HAP-1 (cell line): Measurements from ENCODE around the gene NR2F6.
"Not testable (repeated sequence)": the region's sequence is repeated elsewhere in the genome, so short reads cannot be mapped to it uniquely, and the experiment has no call there.

Experiments
- DNase-seq, 2 experiments: peaks; one replicate each; pipeline ENCODE4 v3.0.0-alpha.2; 2016 to 2020; ENCODE audit warnings: low spot score in 2 of 2
- H3K27me3 ChIP-seq: fragments of 250-450 bp; sonication (Bioruptor Pico); 2 replicates; pipeline ENCODE4 v1.5.1; 2020; ENCODE audit warnings: low read depth, mild to moderate bottlenecking, moderate library complexity
- H3K36me3 ChIP-seq: fragments of 250-450 bp; sonication (Bioruptor Pico); replicated peaks from 2 replicates; pipeline ENCODE4 v1.5.1; 2020; ENCODE audit warnings: mild to moderate bottlenecking
- H3K4me1 ChIP-seq: fragments of 250-450 bp; sonication (Bioruptor Pico); 2 replicates; pipeline ENCODE4 v1.5.1; 2020; ENCODE audit warnings: mild to moderate bottlenecking
- H3K4me3 ChIP-seq: fragments of 250-450 bp; sonication (Bioruptor Pico); 2 replicates; pipeline ENCODE4 v1.5.1; 2020; ENCODE audit warnings: mild to moderate bottlenecking, moderate library complexity
- H3K9me3 ChIP-seq: fragments of 250-450 bp; sonication (Bioruptor Pico); 2 replicates; pipeline ENCODE4 v1.5.1; 2020; ENCODE audit warnings: mild to moderate bottlenecking, moderate library complexity
- in situ Hi-C: fragments of 300-500 bp; cut with MboI; formaldehyde crosslinking; loops from 3 replicates; pipeline ENCODE4 v1.14.3; 2020; ENCODE audit warnings: low sequenced_read_pairs, inconsistent platforms, mixed read lengths

NR2F6 gene

DNA sequence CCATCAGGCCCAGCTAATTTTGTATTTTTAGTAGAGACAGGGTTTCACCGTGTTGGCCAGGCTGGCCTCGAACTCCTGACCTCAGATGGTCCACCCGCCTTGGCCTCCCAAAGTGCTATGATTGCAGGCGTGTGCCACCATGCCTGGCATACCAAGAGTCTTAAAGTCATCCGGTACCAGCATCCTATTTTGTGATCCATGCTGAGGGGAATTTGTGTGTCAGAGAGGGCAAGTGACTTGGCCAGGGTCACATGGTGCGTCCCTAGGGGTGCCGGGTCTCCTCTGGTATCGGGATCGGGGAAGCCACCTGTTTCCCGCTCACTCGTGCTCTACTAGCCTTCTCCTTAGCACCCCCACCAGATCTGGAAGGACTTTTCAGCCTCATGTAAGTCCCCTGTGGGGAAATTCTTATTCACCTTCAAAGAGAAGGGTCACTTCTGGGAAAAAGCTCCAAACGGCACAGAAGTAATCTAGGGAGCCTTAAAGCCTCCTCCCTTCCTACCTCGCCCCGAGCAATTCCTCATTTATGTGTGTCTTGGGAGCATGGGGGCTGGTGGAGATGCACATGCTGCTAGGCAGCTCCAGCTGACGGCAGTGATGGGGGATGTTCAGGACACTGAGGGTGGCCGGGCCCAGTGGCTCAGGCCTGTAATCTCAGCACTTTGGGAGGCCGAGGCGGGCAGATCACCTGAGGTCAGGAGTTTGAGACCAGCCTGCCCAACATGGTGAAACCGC is 29.9 kb upstream of the NR2F6 start:
- Histone ChIP-seq H3K9me3 (no peaks in the 10 kb centered on the region), H3K36me3 (peaks cover 69% of the 10 kb centered on the region), H3K4me3 (no peak overlapping the region), H3K4me1 (no peaks in the 10 kb centered on the region), H3K27me3 (no peaks in the 10 kb centered on the region)
- in situ Hi-C loops = no loop called here
- no peak for DNase-seq

DNA sequence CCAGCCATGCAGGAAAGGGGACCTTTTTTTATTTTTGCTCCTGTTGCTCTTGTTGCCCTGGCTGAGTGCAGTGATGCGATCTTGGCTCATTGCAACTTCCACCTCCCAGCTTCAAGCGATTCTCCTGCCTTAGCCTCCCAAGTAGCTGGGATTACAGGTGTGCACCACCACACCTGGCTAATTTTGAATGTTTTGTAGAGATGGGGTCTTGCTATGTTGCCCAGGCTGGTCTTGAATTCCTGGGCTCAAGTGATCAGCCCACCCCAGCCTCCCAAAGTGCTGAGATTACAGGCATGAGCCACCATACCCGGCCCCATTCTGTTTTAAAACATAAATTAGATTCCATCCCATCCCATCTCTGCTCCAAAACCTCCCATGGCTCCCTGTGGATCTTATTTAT is 29.2 kb upstream of the NR2F6 start:
- peaks cover 69% of the 10 kb centered on the region for H3K36me3 ChIP-seq
- DNase-seq, H3K4me3 ChIP-seq, in situ Hi-C loops, H3K4me1 ChIP-seq, H3K27me3 ChIP-seq, H3K9me3 ChIP-seq: not testable (repeated sequence)

DNA sequence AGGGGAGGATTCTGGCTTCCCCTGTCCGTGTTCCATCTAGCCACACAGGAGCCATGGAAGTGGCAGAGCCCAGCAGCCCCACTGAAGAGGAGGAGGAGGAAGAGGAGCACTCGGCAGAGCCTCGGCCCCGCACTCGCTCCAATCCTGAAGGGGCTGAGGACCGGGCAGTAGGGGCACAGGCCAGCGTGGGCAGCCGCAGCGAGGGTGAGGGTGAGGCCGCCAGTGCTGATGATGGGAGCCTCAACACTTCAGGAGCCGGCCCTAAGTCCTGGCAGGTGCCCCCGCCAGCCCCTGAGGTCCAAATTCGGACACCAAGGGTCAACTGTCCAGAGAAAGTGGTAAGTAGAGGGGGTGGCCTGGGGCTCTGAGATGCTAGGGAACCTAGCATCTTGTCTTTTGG is 23.0 kb upstream of the NR2F6 start:
- Histone ChIP-seq H3K4me3 (no peak overlapping the region), H3K27me3 (no peaks in the 10 kb centered on the region), H3K36me3 (peaks cover 30% of the 10 kb centered on the region), H3K4me1 (peaks cover 4% of the 10 kb centered on the region; the same call in 1 of the 2 replicates), H3K9me3 (no peaks in the 10 kb centered on the region)
- in situ Hi-C loops = no loop called here
- DNase-seq = no peak

DNA sequence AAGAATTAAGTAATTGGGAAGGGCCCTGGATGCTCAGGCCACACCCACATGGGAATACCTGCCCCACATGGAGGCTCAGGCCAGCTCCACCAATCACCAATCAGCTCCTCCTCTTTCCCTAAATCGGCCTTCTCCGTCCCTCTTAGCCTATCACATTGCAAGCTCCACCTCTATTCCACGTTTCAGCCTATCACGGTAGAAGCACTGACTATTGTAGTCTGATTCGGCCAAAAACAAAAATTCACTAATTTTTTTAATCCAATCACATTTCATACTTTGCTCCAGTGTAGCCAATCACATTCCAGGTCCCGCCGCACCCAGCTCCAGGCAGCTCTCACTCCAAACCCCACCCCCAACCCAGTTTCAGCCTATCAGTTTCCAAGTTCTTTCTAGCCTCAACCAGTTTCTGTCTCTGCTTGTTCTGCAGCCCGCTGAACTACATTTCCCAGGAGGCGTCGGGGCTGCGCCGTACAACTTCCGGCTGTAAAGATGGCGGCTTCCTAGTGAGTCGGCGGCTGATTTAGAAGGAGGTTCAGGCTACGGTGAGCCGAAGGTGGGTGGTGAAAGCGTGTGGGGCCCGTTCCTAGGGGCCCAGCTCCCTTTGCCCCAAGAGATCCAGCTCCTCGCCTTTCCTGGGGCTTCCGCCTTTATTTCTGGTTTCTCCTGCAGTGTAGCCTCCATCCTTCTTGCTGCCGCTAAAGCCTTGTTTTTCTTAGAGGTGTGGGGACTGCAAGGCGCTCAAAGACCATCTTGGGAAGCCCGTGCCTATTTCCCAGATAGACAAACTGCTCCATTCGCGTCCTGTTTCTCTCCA is 21.5 kb upstream of the NR2F6 start, which contains the start of gene BABAM1:
Gene BABAM1 (plus strand): TSS at position 469 of the 814 bp plus-strand sequence. CDS start 1,364 bp downstream, outside the sequence.
- Histone ChIP-seq H3K4me1 (peaks cover 4% of the 10 kb centered on the region; the same call in 1 of the 2 replicates), H3K27me3 (no peaks in the 10 kb centered on the region), H3K36me3 (peaks cover 21% of the 10 kb centered on the region), H3K4me3 (peak within 1 kb of the TSS; percentile 75), H3K9me3 (no peaks in the 10 kb centered on the region)
- DNase-seq = peak; percentile 99 to 100
- in situ Hi-C loops = no loop called here

DNA sequence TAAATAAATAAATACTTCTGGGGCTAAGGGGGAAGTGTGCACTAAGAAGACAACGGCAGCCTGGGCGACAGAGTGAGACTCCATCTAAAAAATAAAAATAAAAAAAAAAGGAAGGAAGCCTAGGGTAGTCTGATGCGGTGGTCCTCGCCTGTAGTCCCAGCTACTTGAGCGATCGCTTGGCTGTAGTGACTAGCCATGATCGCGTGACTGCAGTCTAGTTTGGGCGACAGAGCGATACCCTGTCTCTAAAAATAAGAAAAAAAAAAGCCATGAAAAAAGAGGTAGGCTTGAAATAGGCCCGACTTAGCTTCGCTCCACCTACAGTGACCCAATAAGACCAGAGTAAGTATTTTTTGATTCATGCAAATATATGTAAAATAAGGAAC is 20.9 kb upstream of the NR2F6 start:
- DNase-seq = no peak
- Histone ChIP-seq H3K4me1 (peaks cover 4% of the 10 kb centered on the region; the same call in 1 of the 2 replicates), H3K9me3 (no peaks in the 10 kb centered on the region), H3K36me3 (peaks cover 17% of the 10 kb centered on the region), H3K4me3 (peak overlapping the region; percentile 4; the same call in 1 of the 2 replicates), H3K27me3 (no peaks in the 10 kb centered on the region)
- in situ Hi-C loops = no loop called here

DNA sequence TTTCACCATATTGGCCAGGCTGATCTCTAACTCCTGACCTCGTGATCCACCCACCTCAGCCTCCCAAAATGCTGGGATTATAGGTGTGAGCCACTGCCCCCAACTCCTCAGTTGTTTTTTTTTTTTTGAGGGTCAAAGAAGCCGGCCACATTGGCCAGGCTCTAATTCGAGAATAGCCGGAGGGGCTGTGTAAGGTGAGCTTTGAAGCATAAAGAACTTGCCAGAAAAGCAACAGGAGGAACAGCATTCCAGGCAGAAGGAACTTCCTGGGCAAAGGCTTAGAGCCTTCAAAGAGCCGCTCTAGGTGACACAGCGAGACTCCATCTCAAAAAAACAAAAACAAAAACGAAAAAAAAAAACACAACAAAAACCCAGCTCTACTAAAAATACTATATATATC is 20.3 kb upstream of the NR2F6 start:
- Histone ChIP-seq H3K36me3 (peaks cover 12% of the 10 kb centered on the region), H3K4me1 (peaks cover 5% of the 10 kb centered on the region), H3K9me3 (no peaks in the 10 kb centered on the region), H3K27me3 (no peaks in the 10 kb centered on the region), H3K4me3 (no peak overlapping the region)
- DNase-seq = no peak
- in situ Hi-C loops = no loop called here

DNA sequence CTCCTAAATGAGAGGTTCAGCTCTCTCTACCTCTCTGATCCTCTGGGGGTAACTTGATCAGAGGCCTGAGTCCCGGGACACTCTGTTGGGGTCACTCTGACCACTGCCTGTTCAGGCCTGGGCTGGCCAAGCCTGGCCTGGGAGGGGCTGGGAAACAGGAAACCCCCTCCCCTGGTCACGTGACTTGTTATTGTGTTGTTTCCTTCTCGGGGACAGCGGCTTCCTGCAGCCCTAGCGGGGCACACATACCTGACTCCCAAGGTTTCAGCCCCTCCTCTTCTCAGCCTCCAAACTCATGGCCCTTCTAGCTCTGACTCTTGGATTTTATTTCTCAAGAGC is 18.9 kb upstream of the NR2F6 start, which contains the start of gene USHBP1:
Gene USHBP1 (minus strand): TSS at position 105 of the 339 bp plus-strand sequence. CDS start 446 bp downstream, outside the sequence.
- in situ Hi-C loops = no loop called here
- Histone ChIP-seq H3K4me3 (no peak within 1 kb of the TSS), H3K4me1 (peaks cover 6% of the 10 kb centered on the region), H3K36me3 (peaks cover 7% of the 10 kb centered on the region), H3K9me3 (no peaks in the 10 kb centered on the region), H3K27me3 (no peaks in the 10 kb centered on the region)
- no peak for DNase-seq

DNA sequence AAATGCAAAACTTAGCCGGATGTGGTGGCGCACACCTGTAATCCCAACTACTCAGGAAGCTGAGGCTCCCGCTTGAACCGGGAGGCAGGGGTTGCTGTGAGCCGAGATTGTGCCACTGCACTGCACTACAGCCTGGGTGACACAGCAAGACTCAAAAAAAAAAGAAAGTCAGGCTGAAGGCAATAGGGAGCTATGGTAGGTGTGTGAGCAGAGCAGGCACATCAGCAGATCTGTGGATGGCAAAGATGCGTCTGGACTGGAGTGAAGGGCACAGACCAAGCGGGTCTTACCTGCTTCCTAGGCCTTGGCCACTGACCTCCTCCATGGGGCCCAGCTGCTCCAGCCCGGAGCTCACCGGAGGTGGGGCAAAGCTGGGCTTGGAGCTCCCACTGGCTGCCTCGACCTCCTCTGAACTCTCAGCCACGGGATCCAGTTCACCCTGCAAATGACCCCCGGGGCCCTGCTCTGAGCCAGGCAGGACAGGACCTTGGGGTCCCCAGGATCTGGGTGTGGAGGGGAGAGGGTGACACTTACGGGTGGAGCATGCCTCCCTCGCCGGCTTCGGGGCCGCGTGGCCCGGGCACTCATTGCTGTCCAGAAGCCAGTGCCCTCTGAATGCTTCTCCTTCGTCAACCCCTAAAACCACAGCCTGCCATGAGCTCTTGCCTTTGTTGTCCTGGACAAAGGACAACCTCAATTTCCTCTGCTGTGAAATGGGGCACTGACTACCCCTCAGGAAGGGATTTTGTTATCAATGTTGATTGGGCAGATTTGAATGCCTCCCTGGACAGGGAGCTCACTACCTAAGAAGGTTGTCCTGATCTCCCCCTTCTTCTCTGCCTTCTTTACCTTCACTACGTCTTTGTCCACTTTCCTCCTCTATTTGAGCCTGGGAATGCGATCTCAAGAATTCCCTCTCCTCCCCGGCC is 18.3 kb upstream of the NR2F6 start:
- no peak for DNase-seq
- H3K4me1 ChIP-seq = peaks cover 6% of the 10 kb centered on the region
- peaks cover 3% of the 10 kb centered on the region for H3K36me3 ChIP-seq
- in situ Hi-C loops = no loop called here
- no peak overlapping the region for H3K4me3 ChIP-seq
- H3K9me3 ChIP-seq = no peaks in the 10 kb centered on the region
- H3K27me3 ChIP-seq = no peaks in the 10 kb centered on the region

DNA sequence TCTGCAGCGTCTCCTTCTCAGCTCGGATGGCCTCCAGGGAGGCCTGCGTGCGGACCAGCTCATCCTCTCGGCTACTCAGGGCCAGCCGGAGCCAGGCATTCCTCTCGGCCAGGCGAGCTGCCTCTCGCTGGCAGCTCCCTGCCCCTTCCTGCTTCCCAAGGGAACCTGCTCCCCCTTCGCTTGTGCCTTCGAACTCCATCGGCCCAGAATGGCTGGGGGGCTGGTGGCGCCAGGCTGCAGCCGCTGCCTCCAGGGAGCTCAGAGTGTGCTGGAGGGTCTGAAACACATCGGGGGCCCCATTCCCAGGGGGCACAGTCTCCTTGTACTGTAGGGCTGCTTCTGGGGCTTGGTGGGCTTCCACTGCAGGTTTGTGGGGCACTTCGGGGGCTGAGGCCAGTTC is 16.8 kb upstream of the NR2F6 start:
- in situ Hi-C loops = no loop called here
- Histone ChIP-seq H3K4me1 (peaks cover 6% of the 10 kb centered on the region), H3K36me3 (no peaks in the 10 kb centered on the region), H3K9me3 (no peaks in the 10 kb centered on the region), H3K4me3 (no peak overlapping the region), H3K27me3 (no peaks in the 10 kb centered on the region)
- no peak for DNase-seq

DNA sequence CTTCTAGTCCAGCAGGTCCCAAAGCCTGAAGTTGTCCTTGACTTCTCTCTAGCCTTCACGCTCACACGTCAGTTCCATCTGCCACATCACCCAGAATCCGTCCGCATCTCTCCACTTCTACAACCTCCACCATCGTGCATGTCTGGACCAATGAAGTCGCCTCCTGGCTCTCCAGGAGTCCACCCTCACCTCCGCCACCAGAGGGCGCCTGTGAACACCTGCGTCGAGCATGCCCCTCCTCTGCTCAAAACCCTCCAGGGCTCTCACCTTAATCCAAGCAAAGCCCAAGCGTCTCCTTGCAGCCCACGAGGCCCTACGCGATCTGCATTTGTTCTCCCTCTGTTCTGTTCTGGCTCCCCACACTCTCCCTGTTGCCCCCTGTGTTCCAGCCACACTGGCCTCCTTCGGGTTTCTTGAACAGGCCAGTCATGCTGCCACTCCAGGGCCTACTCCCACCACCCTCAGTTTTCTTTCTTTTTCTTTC is 15.2 kb upstream of the NR2F6 start:
- in situ Hi-C loops = no loop called here
- Histone ChIP-seq H3K4me1 (peaks cover 2% of the 10 kb centered on the region), H3K4me3 (no peak overlapping the region)

DNA sequence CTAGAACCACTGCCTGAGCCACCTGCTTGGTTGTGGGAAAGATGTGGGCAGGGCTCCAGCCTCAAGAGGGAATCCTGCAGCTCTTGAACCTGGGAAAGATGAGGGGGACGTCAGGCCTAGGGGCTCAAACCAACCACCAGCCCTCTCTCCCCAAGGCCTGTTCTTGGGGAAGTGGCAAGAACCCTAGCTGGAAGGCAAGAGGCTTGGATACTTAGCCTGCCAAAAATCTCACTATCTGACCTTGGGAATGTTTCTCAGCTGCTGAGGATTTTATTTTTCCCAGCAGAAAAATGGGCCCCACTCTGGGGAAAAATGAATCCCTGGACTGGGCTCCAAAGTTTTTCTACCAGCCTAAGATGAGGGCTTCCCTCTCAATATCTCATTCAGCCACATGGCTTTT is 14.2 kb upstream of the NR2F6 start:
- in situ Hi-C loops = no loop called here
- no peak for DNase-seq
- Histone ChIP-seq H3K4me1 (peaks cover 2% of the 10 kb centered on the region), H3K4me3 (no peak overlapping the region), H3K36me3 (no peaks in the 10 kb centered on the region), H3K27me3 (no peaks in the 10 kb centered on the region), H3K9me3 (no peaks in the 10 kb centered on the region)

More for the DNA sequence above, 15.2 kb upstream of the NR2F6 start:
- H3K9me3 ChIP-seq = no peaks in the 10 kb centered on the region
- peak; percentile 92 to 95 for DNase-seq
- no peaks in the 10 kb centered on the region for H3K36me3 ChIP-seq
- no peaks in the 10 kb centered on the region for H3K27me3 ChIP-seq

DNA sequence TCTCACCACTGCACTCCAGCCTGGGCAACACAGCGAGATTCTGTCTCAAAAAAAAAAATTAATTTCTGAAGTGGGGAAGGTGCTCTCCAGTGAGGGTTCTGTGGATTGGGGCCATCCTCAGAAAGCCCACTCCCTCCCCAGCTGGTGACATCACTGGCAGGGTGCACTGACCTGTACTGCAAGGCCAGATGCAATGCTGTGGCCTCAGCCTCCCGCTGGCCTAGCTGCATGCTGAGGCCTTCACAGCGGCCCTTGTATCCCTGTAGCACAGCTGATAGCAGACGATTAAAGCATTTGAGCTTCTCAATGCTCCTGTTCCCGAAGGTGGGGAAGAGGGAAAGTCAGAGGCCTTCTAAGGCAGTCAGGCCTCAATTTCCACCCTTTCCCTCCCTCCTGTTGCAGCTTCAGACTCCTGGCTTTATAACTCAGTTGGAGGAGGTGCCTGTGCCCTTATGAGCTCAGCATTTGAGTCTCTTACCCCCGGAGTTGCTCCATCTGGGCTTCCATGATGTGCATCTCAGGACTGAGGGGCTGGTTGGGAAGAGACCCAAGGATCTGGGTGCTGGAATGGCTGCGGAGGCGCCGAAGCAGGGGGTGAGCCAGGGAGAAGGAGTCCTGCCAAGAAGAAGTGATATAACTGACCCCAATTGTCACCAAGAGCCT is 13.5 kb upstream of the NR2F6 start:
- H3K9me3 ChIP-seq = no peaks in the 10 kb centered on the region
- H3K4me3 ChIP-seq = no peak overlapping the region
- no peaks in the 10 kb centered on the region for H3K36me3 ChIP-seq
- in situ Hi-C loops = no loop called here
- no peaks in the 10 kb centered on the region for H3K27me3 ChIP-seq
- peaks cover 2% of the 10 kb centered on the region for H3K4me1 ChIP-seq
- DNase-seq = no peak

DNA sequence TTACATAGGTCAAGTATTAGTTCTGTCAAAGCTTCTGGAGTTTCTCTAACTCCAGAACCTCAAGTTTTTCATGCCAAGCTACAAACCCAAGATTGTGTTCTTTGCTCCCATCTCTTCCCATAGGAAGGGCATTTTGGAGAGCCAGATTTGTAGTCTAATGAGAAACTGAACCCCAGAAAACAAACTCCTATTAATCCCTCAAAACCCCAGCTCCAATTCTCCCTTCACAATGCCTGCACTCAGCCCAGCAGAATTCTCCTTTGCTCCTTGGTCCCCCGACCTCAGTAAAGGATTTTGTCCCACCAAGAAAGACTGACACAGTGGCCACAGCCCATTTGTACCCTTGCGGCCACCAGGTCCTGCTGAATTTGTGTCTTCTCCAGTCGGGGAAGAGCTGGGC is 10.4 kb upstream of the NR2F6 start:
- Histone ChIP-seq H3K9me3 (no peaks in the 10 kb centered on the region), H3K27me3 (no peaks in the 10 kb centered on the region), H3K4me3 (no peak overlapping the region), H3K36me3 (no peaks in the 10 kb centered on the region), H3K4me1 (peaks cover 2% of the 10 kb centered on the region)
- in situ Hi-C loops = no loop called here
- DNase-seq = no peak
